HG03565 (cell line): Measurements from ENCODE around the gene ZDHHC11.
"Not testable (repeated sequence)": the region's sequence is repeated elsewhere in the genome, so short reads cannot be mapped to it uniquely, and the experiment has no call there.

Experiments used
- ATAC-seq: cut with Tn5 transposase; IDR thresholded peaks from one replicate; pipeline ENCODE4 v1.9.1; 2021; ENCODE audit warnings: mild to moderate bottlenecking, moderate library complexity; ENCODE audit not compliant: unreplicated experiment

Gene ZDHHC11

DNA sequence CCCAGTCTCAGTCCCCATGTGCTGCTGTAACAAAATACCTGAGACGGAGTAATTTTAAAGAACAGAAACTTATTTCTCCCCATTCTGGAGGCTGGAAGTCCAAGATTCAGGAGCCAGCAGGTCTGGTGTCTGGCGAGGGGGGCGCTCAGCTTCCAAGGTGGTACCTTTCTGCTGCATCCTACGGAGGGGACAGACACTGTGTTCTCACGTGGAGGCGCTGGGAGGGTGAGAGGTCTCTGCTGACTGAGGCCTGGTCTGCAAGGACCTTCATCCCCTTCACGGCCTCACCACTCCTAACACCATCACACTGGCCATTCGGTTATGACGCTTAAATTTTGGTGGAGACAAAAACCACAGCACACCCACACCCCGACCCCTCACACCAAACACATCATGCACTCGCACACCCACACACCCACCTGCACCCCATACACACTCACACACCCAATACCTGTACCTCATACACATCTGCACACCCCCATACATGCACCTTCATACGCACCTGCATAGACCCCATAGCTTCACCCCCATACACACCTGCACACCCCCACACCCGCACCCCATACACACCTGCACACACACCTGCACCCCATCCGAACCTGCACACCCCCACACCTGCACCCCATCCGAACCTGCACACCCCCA, 9.8 kb upstream of the ZDHHC11 start:
- ATAC-seq, result no peak

DNA sequence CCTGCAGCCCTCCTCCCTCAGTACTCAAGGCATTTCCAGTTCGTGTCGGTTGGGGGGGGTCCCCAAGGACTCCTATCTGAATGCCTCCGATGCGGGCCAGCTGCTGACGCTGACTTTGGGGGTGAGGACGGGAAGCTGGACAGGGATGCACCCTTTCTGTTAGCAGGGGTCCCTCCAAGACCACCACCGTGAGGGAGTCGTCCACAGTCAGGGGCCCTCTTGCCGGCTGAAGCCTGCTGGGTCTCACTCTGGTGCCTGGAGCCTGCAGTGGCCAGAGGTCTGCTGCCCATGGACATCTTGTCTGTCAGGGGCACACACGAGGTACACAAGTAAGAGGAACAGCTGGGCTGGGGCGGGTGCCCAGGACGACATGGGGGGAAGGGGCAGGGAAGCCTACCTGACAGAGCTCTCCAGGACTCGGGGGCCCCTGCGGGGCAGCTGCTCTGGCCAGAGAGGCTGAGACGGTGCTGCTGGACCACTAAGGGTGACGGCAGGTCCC, 9.1 kb upstream of the ZDHHC11 start:
- ATAC-seq, result no peak

DNA sequence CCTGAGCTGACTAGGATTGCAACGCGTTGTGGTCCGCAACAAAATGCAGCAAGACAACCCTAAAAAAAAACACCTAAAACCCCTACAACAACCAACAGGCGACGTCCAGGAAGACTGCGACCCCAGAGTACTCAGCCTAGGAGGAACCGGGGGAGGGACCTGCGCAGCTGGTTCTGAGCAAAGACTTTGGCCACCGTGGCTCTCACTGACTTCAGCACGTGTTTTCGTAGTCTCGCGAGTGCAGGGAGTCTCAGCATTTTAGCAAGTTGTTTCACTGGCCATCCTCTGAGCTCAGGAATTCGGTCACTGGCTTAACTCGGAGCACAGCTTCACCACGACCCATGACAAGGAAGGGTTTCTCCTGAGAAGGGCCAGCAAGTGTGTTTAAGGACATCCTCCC, 8.6 kb upstream of the ZDHHC11 start:
- no peak for ATAC-seq

GRCh38 chr5:858726-859125, 7.9 kb upstream of the ZDHHC11 start:
- no peak for ATAC-seq

DNA sequence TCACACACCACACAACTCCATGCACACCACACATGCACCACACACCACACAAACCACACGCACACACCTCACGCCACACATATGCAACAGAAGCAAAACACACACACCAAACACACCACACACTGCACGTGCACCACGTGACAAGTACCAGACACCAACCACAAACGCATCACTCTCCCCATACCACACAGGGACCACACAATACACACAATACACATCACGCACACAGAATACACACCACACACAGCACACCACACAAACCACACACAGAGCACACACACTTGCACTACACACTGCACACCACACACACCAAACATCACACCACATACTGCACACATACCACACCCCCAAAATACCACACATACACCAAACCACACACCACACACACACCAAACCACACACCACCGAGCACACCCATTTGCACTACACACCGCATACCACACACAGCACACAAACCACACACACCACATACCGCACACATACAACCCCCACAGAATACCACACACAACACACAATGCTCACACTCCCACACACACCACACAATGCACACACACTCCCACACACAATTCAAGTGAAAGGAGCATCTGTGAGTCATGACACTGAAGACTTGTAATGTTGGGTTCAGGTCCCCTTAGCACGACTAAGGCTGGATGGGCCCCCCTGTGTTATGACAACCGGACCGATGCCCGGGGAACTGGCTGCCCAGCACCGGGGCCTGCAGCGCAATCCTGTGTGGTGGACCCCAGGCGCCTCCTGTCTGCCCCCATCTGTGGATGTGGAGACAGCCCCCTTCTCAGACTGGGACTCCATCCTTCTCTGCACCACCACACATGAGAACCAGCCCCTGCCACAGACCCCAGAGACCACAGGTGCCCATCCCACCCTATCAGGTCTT, 6.0 kb upstream of the ZDHHC11 start:
- ATAC-seq, result no peak

- ATAC-seq, result no peak
These were observed 5.2 kb upstream of the ZDHHC11 start for GRCh38 chr5:855771-856530.

- no peak for ATAC-seq
These were observed 4.4 kb upstream of the ZDHHC11 start for GRCh38 chr5:854966-855743.

DNA sequence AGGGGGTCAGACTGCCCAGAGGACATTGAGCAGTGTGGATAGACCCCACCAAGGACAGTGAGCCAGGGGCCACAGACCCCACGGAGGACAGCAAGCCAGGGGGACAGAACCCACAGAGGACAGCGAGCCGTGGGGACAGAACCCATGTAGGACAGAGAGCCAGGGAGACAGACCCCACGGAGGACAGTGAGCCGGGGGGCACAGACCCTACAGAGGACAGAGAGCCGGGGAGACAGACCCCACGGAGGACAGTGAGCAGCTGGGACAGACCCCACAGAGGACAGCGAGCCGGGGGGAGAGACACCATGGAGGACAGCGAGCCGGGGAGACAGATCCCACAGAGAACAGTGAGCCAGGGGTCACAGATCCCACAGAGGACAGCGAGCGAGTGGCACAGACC, 3.4 kb upstream of the ZDHHC11 start:
- ATAC-seq, result no peak

GRCh38 chr5:853416-854090, 2.8 kb upstream of the ZDHHC11 start:
- ATAC-seq, result not testable (repeated sequence)

DNA sequence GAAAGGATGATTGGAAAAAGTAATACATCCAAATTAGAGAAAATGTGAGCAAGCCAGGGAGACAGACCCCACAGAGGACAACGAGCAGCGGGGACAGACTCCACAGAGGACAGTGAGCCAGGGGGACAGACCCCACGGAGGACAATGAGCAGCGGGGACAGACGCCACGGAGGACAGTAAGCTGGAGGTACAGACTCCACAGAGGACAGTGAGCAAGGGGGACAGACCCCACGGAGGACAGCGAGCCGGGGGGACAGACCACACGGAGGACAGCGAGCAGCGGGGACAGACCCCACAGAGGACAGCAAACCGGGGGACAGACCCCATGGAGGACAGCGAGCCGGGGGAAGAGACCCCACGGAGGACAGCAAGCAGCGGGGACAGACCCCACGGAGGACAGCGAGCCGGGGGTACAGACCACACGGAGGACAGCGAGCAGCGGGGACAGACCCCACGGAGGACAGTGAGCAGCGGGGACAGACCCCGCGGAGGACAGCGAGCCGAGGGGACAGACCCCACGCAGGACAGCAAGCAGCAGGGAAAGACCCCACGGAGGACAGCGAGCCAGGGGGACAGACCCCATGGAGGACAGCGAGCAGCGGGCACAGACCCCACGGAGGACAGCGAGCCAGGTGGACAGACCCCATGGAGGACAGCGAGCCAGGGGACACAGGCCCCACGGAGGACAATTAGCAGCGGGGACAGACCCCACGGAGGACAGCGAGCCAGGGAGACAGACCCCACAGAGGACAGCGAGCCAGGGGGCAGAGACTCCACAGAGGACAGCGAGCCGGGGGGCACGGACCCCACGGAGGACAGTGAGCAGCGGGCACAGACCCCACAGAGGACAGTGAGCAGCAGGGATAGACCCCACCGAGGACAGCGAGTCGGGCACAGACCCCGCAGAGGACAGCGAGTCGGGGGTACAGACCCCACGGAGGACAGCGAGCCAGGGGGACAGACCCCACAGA, 1.9 kb upstream of the ZDHHC11 start:
- no peak for ATAC-seq

GRCh38 chr5:852018-852417, 1.2 kb upstream of the ZDHHC11 start:
- no peak for ATAC-seq

DNA sequence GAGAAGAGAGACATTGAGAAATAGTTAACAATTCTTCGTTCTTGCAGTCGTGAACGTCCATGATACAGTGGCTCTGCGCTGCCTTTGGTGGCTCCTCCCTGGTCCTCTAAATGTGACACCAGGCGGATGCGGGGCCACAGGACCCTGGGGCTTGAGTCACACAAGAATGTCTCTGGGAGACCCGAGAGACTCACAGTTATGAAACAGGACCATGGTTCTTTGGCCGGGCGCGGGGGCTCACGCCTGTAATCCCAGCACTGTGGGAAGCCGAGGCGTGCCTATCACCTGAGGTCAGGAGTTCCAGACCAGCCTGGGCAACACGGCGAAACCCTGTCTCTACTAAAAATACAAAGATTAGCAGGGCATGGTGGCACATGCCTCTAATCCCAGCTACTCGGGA, 767 bp upstream of the ZDHHC11 start:
- no peak for ATAC-seq

GRCh38 chr5:851076-851475, 290 bp upstream of the ZDHHC11 start:
- no peak for ATAC-seq

DNA sequence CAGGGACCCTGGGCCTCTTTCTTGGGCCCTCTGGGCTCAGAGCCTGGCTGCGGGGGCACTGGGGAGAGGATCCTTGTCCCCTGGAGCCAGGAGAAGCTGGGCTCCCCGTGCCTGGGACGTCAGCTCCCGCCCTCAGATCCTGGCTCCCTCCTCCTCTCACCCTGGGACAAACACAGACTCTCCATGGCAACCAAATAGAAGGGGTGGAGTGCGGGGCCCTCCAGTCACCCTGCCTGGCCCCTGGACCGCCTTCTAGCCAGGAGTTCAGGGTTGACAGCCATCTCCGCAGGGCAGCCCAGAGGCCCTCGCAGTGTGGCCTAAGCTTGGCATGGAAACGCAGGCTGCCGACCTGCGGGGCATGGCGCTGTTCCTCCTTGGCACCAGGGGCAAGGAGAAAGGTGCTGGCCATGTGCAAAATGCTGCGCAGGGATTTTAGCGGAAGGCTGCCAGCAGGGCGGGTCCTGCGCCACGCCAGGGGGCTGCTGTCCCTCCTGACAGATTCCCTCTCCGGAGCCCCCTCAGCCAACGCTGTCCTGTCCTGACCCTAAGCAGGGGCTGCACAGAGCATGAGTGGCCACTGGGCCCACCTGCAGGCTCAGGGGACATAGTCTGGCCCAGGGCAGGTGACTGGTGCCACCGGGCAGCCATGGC, 1.0 kb downstream of the ZDHHC11 start:
- ATAC-seq, result no peak

DNA sequence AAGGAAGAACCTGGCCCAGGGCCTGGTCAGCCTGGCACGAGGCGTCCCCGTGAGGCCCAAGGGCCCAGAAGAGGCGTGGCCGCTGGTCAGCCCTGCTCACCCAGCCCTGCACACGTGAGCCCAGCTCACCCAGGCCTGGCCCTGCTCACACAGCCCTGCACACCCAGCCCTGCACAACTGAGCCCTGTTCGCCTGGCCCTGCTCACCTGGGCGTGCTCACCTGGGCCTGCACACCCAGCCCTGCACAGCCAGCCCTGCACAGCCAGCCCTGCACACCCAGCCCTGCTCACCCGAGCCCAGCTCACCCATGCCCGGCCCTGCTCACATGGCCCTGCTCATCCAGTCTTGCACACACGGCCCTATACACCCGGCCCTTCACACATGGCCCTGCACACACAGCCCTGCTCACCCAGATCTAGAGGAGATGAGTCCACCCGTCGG, 2.1 kb downstream of the ZDHHC11 start:
- no peak for ATAC-seq

DNA sequence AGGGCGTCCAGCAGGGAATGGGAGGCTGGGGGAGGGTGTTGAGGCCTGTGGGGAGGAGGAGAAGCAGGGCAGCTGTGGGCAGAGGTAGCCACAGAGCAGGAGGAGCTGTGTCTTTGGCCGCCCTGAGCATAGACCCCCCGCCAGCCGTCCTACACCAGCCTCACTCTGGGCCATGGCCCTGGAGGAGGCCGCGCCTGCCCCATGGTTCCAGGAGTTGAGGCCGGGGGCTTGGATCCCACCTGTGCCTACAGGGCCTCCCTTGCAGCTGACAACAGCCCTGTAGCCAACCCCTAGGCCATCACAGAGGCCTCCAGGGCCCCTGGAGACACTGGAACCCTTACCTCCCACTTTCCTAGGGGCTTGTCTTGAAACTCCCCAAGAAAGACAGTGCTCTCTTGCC, 3.0 kb downstream of the ZDHHC11 start:
- ATAC-seq, result not testable (repeated sequence)

DNA sequence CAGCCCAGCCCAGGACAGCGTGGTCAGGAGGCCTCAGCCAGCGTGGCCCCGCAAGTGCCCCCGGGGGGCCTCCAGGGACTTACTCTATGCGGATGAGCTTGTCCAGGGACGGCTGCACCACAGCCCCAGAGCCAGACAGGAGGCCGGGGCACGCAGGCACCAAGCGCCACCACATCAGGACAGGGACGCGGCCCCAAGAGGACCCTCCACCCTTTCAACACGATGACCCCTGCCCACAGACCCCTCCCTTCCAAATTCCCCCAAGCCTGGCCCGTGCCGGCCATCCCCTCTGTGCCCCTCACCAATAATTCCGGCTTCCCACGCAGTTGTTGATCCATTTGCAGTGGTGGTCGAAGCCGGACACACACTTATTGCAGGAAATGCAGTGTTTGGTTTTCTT, 3.6 kb downstream of the ZDHHC11 start:
- ATAC-seq, result not testable (repeated sequence)

GRCh38 chr5:846602-847091, 4.1 kb downstream of the ZDHHC11 start:
- ATAC-seq, result not testable (repeated sequence)
